Astrocyte of the cerebellum (primary cell): ENCODE measurements around the gene CACNA1B.
"Not testable (repeated sequence)": the region's sequence is repeated elsewhere in the genome, so short reads cannot be mapped to it uniquely, and the experiment has no call there.

ENCODE experiments used
- DNase-seq: peaks from one replicate; pipeline ENCODE4 v3.0.0-alpha.2; 2011; ENCODE audit warnings: low read depth
- H3K4me3 ChIP-seq: 2 replicates; pipeline ENCODE4 v1.5.1; 2011; ENCODE audit warnings: mild to moderate bottlenecking, low read depth, low read length, moderate library complexity
- in situ Hi-C: cut with HindIII; loops from 2 replicates; pipeline ENCODE4 v1.10.0; 2017; ENCODE audit warnings: low sequenced_read_pairs
- TF ChIP-seq, protein P1 (sequence below): IDR thresholded peaks from 2 replicates; pipeline ENCODE4 v1.5.1; 2012; ENCODE audit warnings: low read length, low read depth, moderate library complexity, mild to moderate bottlenecking; ENCODE audit errors: missing control alignments

CACNA1B gene

DNA sequence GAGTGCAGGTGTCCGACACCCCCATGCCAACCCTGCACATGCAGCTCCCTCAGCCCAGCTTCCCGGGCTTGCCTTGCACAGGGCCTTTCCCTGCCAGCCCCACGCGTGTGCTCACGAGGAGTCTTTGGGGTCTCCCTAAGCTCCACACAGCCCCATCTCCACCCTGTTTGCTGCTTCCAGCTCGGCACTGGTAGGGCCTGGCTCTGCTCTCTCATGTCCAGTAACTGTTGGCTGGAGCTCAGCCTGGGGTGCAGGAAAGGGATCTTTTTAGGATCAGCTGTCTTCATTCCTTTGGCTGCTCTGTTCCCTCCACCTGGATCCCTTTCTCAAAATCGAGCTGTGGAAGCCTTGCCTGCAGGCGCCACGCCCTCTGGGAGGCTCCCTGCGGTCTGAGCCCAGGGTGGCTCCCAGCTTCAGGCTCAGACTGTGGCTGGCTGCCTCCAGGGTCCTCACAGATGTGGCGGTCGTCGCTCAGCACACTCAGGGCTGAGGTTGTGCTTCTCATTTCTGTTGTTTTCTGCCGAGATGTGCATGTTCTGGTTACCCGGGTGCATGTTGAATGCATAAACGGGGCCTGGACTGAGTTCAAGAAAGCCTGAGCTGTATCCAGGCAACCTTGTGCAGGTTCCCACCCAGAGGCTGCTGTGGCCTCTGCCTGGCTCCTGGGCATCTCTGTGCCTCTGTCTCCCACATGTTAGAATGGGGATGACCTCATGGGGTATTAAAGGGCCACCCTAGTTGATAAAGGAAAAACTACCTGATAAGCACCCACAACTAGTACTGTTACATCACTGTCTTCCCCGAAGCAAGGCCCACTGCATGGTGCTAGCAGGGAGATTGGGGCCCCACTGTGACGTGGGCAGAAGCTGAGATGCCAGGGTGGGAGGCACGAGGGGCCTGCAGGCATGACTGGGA lies 4.3 kb downstream of the CACNA1B start:
- in situ Hi-C loops: no loop called here
- H3K4me3 ChIP-seq: no peak overlapping the region
- TF ChIP-seq, protein P1, sequence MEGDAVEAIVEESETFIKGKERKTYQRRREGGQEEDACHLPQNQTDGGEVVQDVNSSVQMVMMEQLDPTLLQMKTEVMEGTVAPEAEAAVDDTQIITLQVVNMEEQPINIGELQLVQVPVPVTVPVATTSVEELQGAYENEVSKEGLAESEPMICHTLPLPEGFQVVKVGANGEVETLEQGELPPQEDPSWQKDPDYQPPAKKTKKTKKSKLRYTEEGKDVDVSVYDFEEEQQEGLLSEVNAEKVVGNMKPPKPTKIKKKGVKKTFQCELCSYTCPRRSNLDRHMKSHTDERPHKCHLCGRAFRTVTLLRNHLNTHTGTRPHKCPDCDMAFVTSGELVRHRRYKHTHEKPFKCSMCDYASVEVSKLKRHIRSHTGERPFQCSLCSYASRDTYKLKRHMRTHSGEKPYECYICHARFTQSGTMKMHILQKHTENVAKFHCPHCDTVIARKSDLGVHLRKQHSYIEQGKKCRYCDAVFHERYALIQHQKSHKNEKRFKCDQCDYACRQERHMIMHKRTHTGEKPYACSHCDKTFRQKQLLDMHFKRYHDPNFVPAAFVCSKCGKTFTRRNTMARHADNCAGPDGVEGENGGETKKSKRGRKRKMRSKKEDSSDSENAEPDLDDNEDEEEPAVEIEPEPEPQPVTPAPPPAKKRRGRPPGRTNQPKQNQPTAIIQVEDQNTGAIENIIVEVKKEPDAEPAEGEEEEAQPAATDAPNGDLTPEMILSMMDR: no peak
- no peak for DNase-seq

DNA sequence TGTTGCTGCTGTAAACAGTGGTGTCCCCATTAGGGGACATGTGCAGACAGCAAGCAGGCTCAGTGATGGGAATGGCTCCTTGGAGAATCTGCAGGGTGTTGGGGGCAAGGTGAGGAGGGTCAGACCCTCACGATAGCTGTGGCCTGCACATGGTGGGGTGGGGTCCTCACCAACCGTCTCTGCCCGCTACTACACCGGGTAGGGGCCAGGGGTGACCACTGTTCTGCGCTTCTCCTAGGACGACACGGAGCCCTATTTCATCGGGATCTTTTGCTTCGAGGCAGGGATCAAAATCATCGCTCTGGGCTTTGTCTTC lies 4.9 kb downstream of the CACNA1B start:
- TF ChIP-seq, protein P1: no peak
- H3K4me3 ChIP-seq: no peak overlapping the region
- in situ Hi-C loops: no loop called here
- DNase-seq: no peak

DNA sequence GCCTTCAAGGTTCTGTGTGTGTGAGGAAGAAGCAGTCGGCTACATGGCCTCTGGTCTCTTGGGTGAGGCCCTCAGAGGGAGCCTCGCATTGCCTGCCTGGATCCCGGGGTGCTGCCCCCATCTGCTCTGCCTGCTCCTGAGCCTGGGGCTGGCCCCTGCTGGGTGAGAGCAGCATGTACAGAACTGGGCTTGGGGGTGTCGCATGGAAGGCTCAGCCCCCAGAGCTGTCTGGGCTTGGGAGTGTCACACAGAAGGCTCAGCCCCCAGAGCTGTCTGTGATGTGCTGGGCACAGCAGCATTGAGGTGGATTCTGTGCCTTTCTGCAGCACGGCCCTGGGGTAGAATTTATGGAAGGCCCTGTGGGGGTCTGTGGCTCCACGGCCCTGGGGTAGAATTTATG lies 6.4 kb downstream of the CACNA1B start:
- H3K4me3 ChIP-seq, in situ Hi-C loops, DNase-seq: not testable (repeated sequence)

DNA sequence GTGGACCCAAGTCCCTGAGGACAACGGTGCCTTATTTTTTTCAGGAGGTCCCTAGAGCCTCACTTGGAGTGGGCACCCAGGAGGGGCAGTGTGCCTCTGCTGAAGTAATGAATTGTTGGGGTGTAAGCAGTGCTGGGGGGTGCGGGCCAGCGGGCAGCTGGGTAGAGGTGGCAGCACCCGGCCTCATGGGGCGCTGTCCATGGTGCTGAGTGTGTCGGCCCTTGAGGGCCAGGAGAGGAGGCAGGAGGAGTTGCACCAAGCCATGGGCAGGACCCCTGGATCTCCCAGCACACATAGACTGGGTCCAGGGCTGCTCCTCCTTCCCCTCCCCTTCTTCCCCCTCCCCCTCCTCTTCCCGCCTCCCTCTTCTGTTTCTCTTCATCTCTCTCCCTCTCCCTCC lies 7.0 kb downstream of the CACNA1B start:
- H3K4me3 ChIP-seq, in situ Hi-C loops, DNase-seq: not testable (repeated sequence)

DNA sequence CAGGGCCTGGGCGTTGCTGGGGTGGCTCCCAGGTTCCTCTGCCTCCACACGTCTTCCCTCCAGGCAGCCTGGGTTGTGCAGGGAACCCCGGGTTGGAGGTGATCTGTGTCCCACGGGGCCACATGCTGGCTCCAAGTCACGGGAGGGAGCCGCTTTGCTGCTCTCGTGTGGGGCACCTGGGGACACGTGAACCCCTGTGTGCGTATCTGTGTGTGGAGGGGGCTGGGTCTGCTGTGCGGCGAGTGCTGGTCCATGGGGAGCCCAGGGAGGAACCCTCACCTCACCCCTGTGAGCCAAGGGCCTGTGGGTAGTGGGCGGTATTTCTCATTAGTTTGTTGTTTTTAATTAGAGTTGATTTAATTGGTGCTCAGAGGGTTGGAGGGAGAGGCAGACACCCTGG lies 7.5 kb downstream of the CACNA1B start:
- in situ Hi-C loops, H3K4me3 ChIP-seq, DNase-seq: not testable (repeated sequence)

DNA sequence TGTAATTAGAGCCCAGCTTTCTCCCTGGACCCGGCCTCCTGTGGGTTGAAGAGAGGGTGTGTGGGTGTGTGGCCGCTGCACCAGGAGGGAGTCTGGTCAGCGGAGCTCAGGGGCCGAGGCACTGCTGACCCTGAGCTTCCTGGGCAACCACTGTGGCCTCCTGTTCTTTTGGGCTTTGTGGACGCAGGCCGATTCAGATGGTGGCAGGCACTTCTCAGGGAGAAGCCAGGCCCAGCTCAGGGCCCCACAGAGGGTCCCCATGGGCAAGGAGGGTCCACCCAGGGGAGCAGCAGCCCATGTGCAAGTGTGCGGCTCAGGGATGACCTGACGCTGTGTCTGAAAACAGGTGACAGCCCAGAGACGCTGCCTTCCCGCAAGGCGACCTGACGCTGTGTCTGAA lies 11.0 kb downstream of the CACNA1B start:
- DNase-seq, H3K4me3 ChIP-seq, in situ Hi-C loops: not testable (repeated sequence)

DNA sequence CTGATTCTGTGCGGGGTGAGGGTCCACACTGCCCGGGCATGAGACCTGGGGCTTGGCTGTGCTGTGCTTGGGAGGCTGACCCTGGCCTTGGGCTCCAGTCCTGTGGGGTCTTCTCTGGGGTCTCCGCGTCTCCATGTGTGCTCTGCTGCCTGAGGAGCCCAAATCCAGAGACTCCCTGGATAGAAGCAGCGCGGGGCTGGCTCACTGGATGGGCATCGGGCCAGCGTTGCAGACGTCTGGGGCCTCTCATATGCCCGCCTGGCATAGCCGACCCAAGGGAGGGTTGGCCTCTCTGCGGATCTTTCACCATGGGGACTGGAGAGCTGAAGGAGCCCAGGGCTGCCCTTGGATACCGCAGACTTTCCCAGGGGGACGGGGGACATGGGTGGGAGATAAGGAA lies 12.4 kb downstream of the CACNA1B start:
- DNase-seq, H3K4me3 ChIP-seq, in situ Hi-C loops: not testable (repeated sequence)

DNA sequence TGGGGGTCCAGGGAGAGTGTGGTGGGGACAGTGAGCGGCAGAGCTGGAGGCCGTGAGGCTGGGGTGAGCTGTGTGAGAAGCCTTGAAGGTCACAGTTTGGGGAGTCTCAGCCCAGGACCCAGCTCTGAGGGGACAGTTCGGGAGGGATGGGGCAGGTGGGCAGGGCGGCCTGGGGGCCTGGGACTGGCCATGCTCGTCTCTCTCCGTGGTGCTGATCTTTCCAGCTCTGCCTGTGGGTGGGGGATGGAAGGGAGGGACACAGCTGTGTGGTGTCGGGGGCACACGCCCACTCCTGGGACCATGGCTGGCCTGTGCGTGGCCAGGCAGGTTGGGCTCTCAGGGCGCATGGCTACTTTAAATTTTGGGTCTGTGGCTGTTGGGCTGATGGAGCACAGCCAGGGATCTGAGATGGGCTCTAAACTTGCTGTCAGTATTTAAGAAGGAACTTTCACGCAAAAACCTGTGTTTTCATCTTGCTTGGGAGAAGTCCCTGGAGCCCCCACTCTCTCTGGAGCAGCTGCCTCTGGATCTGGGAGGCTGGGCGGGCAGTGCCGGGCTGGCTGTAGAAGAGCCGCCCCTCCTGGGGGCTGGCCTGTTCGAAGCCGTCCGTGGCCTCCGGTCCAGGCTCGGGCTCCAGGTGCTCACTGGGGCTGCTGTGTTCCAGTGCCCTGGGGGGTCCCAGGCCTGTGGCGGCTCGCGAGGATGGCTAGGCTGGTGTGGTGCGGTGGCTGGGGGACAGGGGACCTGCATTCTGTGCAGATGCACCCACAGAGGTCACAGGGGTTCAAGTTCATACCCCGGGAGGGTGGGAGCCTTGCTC lies 13.4 kb downstream of the CACNA1B start:
- H3K4me3 ChIP-seq, in situ Hi-C loops, DNase-seq: not testable (repeated sequence)

DNA sequence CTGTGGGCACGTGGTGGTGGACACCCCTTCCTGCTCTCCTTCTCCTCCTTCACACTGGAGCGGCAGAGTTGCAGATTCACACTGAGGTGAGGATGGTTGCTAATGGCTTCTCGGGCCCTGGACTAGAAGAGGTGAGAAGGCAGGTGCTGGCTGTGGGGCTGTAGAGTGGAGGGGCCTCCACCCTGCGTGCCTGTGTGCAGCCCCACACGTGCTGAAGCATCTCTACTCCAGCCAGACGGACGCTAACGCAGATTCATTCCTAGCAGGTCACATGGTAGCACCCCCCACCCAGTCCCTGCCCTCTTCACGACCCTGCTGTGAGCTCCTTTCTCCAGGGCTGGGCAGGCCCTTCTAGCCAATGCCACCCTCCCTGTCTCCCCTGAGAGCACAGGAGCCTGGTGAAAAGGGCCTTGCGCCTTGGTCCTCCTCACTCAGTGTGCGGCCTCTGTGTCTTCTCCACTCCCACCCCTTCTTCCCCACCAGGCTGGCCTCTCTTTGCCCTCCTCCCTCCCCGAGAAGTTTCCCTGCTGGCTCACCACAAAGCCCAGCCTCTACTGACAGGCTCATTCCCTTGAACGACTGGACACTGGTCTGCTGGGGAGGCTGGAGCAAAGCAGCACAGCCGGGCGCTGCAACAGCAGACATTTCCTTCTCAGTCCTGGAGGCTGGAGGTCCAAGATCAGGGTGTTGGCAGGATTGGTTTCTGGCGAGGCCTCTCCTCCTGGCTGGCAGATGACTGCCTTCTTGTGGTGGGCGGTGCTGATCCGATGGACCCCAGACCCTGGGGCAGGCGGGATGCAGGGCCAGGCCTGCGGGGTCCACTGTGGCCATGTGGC lies 14.2 kb downstream of the CACNA1B start:
- DNase-seq: no peak
- H3K4me3 ChIP-seq: no peak overlapping the region
- TF ChIP-seq, protein P1: no peak
- in situ Hi-C loops: no loop called here
